Karpas-422 (cell line): ENCODE data around the gene HUS1B. TPM values are rescaled to one million over a fixed set of nuclear protein-coding genes. Genes with fewer than 3 reads are reported as not detected.

Source experiments
- DNase-seq: peaks from one replicate; pipeline ENCODE4 v3.0.0-alpha.2; 2015
- H2AFZ ChIP-seq: fragments of 200-600 bp; sonication (generic); 2 replicates; pipeline ENCODE4 v1.6.1; 2014; ENCODE audit warnings: antibody characterized with exemption, low read length, mixed read lengths
- H3K27ac ChIP-seq: fragments of 200-600 bp; sonication (generic); 2 replicates; pipeline ENCODE4 v1.5.1; 2014; ENCODE audit warnings: mild to moderate bottlenecking, low read length, moderate library complexity
- H3K27me3 ChIP-seq: fragments of 200-600 bp; sonication (generic); 2 replicates; pipeline ENCODE4 v1.6.1; 2014; ENCODE audit warnings: low read length, mixed read lengths
- H3K36me3 ChIP-seq: fragments of 200-600 bp; sonication (generic); 2 replicates; pipeline ENCODE4 v1.6.1; 2014; ENCODE audit warnings: low read length, mixed read lengths; ENCODE audit not compliant: insufficient read depth
- H3K4me1 ChIP-seq: fragments of 200-600 bp; sonication (generic); 2 replicates; pipeline ENCODE4 v1.6.1; 2014; ENCODE audit warnings: mild to moderate bottlenecking, low read length, mixed read lengths
- H3K4me2 ChIP-seq: fragments of 200-600 bp; sonication (generic); 2 replicates; pipeline ENCODE4 v1.6.1; 2014; ENCODE audit warnings: low read length, low read depth, mild to moderate bottlenecking; ENCODE audit not compliant: poor library complexity, severe bottlenecking
- H3K4me3 ChIP-seq: fragments of 200-600 bp; sonication (generic); 2 replicates; pipeline ENCODE4 v1.5.1; 2014; ENCODE audit warnings: mild to moderate bottlenecking, antibody characterized with exemption, low read length, mixed read lengths
- H3K79me2 ChIP-seq: fragments of 200-600 bp; sonication (generic); 2 replicates; pipeline ENCODE4 v1.6.1; 2014; ENCODE audit warnings: mild to moderate bottlenecking, low read length, mixed read lengths
- H3K9ac ChIP-seq: fragments of 200-600 bp; sonication (generic); 2 replicates; pipeline ENCODE4 v1.6.0; 2014; ENCODE audit warnings: low read length
- H3K9me2 ChIP-seq: fragments of 200-600 bp; sonication (generic), shearing (Covaris generic); replicated peaks from 2 replicates; pipeline ENCODE4 v1.6.0; 2014; ENCODE audit warnings: mild to moderate bottlenecking, low read length, moderate library complexity; ENCODE audit not compliant: insufficient read depth
- H3K9me3 ChIP-seq: fragments of 300-700, 200-600 bp; sonication (generic); 2 replicates; pipeline ENCODE4 v1.6.1; 2014; ENCODE audit warnings: low read length, mixed read lengths
- H4K20me1 ChIP-seq: fragments of 200-600 bp; sonication (generic); 2 replicates; pipeline ENCODE4 v1.6.1; 2014; ENCODE audit warnings: mild to moderate bottlenecking, antibody characterized with exemption, low read length, low read depth; ENCODE audit not compliant: insufficient read depth
- total RNA-seq: library from RNA; depleted of rRNA; stranded (reverse); fragments of >200 nt; shearing (Covaris generic); gene quantifications from 2 replicates; pipeline ENCODE4 v1.2.3, GENCODE V29; 2014; ENCODE audit warnings: low replicate concordance

Gene HUS1B
- total RNA-seq, 1 experiment from 2014 or later = 0.30 TPM

- Histone ChIP-seq H3K4me3 (no peak overlapping the region), H3K79me2 (peaks cover 54% of the 10 kb centered on the region), H3K9me3 (no peaks in the 10 kb centered on the region), H3K4me2 (no peak overlapping the region), H3K4me1 (no peaks in the 10 kb centered on the region), H3K9ac (no peak overlapping the region), H3K27me3 (no peaks in the 10 kb centered on the region), H3K27ac (no peak overlapping the region), H3K36me3 (no peaks in the 10 kb centered on the region), H4K20me1 (peaks cover 47% of the 10 kb centered on the region), H3K9me2 (no peaks in the 10 kb centered on the region), H2AFZ (no peak overlapping the region)
- peak; percentile 25 for DNase-seq
Measured at GRCh38 chr6:684831-685636, 28.1 kb upstream of the HUS1B start.

DNA sequence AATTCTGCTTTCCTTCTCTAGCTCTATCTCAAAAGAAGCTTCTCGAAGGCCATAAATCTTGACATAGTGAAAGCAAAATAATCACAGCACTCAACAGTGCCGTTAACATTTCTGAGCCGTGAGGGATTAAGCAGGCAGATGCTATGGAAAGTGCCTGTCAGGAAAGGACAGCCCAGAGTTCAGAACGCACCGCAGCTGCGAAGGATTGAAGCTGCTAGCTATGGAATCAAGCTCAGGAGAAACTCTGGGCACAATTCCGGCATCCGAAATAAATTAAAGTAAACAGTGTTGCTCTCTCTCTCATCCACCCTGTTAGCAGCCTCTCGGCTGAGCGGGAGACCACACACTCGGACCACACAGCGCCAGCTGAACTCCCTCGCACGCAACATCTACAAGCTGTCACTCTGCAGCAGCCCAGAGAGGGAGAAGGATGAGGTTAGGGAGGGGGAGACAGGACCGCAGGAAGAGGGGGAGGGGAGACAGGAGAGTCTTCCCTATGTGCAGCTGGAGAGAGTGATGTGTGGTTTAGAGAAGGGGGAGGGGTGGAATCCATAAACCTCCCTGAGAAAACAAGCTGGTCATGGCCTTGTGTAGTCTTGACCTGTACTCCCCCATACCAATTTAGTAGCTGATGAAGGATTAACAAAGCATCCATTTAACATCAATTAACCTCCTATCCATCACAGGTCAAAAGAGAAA, 27.0 kb upstream of the HUS1B start:
- Histone ChIP-seq H3K4me1 (no peaks in the 10 kb centered on the region), H3K27me3 (no peaks in the 10 kb centered on the region), H3K9me3 (no peaks in the 10 kb centered on the region), H3K4me2 (no peak overlapping the region), H3K9me2 (no peaks in the 10 kb centered on the region), H4K20me1 (peaks cover 41% of the 10 kb centered on the region), H3K36me3 (no peaks in the 10 kb centered on the region), H3K4me3 (no peak overlapping the region), H3K79me2 (peaks cover 49% of the 10 kb centered on the region), H2AFZ (no peak overlapping the region), H3K27ac (no peak overlapping the region), H3K9ac (no peak overlapping the region)
- peak; percentile 14 for DNase-seq

DNA sequence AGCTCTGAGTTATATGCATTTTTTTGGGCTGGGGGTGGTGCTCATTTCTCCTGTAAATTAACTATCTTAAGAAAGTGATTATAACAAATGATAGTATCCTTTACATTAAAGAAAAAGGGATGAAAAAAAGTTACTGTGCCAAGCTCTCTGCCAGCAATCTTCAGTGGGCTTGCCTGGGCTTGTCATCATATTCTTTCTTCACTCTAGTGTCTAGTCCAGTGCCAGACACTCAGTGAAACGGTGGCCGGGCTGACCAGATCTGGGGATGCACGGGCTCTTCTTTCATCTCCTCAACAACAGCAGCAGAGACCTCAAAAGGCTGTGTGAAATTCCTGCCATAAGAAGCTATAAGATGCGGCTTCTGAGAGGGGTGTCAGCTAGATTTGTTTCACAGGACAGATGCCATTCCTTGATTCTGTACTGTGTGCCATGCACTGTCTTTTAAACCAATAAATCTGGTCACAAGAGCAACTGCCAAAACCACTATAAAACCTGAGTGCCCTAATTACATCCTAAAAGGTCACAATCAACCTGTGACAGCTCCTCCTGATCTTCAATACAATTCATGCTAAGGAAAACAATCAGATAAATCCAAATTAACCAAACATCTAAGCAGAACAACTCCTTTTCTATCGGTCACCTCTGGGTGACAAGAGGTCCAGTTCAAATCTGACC, 23.9 kb upstream of the HUS1B start:
- peaks cover 53% of the 10 kb centered on the region for H3K79me2 ChIP-seq
- H4K20me1 ChIP-seq = peaks cover 35% of the 10 kb centered on the region
- no peaks in the 10 kb centered on the region for H3K27me3 ChIP-seq
- H3K27ac ChIP-seq = no peak overlapping the region
- H3K9me3 ChIP-seq = no peaks in the 10 kb centered on the region
- no peaks in the 10 kb centered on the region for H3K4me1 ChIP-seq
- no peak overlapping the region for H2AFZ ChIP-seq
- H3K4me3 ChIP-seq = no peak overlapping the region
- no peaks in the 10 kb centered on the region for H3K36me3 ChIP-seq
- H3K4me2 ChIP-seq = no peak overlapping the region
- peak; percentile 30 for DNase-seq
- no peak overlapping the region for H3K9ac ChIP-seq
- H3K9me2 ChIP-seq = no peaks in the 10 kb centered on the region

DNA sequence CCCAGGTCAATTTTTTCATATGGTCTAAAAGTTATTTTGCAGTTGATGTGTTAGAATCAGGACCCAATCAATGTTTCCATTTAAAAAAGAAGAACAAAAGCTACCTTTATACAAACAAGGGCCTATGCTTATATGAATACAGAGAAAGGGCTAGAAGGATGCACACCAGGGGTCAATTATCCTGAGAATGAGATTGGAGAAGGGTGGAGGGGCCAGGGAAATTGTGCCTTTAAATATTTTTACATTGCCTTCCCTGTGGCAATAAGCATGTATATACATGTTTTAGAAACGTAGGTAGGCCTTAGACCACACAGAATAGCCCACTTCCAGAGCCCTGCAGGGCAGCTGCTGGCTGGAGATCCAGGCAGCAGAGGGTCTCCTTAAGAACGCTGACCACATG, 23.4 kb upstream of the HUS1B start:
- no peak overlapping the region for H2AFZ ChIP-seq
- no peak overlapping the region for H3K9ac ChIP-seq
- peaks cover 30% of the 10 kb centered on the region; the same call in 1 of the 2 replicates for H4K20me1 ChIP-seq
- peaks cover 50% of the 10 kb centered on the region for H3K79me2 ChIP-seq
- H3K36me3 ChIP-seq = no peaks in the 10 kb centered on the region
- H3K27me3 ChIP-seq = no peaks in the 10 kb centered on the region
- no peak overlapping the region for H3K27ac ChIP-seq
- H3K4me3 ChIP-seq = no peak overlapping the region
- H3K4me2 ChIP-seq = no peak overlapping the region
- no peaks in the 10 kb centered on the region for H3K9me2 ChIP-seq
- H3K9me3 ChIP-seq = no peaks in the 10 kb centered on the region
- no peaks in the 10 kb centered on the region for H3K4me1 ChIP-seq
- DNase-seq = peak; percentile 37

DNA sequence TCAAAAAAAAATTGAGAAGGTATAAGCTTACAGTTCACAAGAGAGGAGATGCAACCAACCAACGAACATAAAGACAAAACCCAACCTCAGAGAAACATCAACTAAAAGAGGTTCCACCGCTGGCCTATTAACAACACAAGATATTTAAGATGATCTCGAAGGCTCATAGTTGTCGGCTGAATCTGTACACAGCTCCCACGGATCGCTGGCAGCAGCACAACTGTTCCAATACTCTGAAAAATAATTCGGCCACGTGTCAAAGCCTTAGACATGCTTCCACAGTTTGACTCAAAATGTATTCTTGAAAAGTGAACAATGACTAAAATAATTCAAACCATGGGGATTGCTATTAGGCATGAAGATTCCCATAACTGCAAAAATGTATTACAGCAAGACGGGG, 22.4 kb upstream of the HUS1B start:
- H3K4me3 ChIP-seq = no peak overlapping the region
- H2AFZ ChIP-seq = no peak overlapping the region
- no peaks in the 10 kb centered on the region for H3K27me3 ChIP-seq
- H3K36me3 ChIP-seq = no peaks in the 10 kb centered on the region
- H3K4me1 ChIP-seq = no peaks in the 10 kb centered on the region
- peaks cover 24% of the 10 kb centered on the region; the same call in 1 of the 2 replicates for H4K20me1 ChIP-seq
- peak; percentile 4 for DNase-seq
- H3K9me2 ChIP-seq = no peaks in the 10 kb centered on the region
- no peak overlapping the region for H3K27ac ChIP-seq
- peaks cover 46% of the 10 kb centered on the region for H3K79me2 ChIP-seq
- no peak overlapping the region for H3K9ac ChIP-seq
- no peaks in the 10 kb centered on the region for H3K9me3 ChIP-seq
- H3K4me2 ChIP-seq = no peak overlapping the region

DNA sequence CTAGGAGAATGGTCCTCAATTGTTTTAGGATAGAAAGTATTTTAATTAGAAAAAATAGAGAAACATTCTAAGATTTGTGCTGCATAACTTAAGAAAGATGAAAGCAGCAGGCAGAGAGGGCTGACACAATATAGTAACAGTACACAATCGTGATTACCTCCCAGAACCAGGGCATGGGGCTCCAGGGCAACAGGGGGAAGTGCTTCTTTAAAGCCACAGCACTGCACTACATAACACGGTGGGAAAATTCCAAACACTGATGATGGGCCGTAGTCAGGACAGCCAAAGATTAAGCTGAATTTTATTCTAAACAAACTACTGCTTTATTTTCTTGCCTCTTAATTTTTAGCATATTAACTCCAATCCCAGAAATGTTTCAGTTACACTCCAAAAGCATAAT, 21.6 kb upstream of the HUS1B start:
- Histone ChIP-seq H3K27ac (no peak overlapping the region), H3K9me2 (no peaks in the 10 kb centered on the region), H4K20me1 (peaks cover 21% of the 10 kb centered on the region; the same call in 1 of the 2 replicates), H3K79me2 (peaks cover 40% of the 10 kb centered on the region), H3K9me3 (no peaks in the 10 kb centered on the region), H3K9ac (no peak overlapping the region), H3K4me1 (no peaks in the 10 kb centered on the region), H3K4me3 (no peak overlapping the region), H2AFZ (no peak overlapping the region), H3K4me2 (no peak overlapping the region), H3K27me3 (no peaks in the 10 kb centered on the region), H3K36me3 (no peaks in the 10 kb centered on the region)
- no peak for DNase-seq

DNA sequence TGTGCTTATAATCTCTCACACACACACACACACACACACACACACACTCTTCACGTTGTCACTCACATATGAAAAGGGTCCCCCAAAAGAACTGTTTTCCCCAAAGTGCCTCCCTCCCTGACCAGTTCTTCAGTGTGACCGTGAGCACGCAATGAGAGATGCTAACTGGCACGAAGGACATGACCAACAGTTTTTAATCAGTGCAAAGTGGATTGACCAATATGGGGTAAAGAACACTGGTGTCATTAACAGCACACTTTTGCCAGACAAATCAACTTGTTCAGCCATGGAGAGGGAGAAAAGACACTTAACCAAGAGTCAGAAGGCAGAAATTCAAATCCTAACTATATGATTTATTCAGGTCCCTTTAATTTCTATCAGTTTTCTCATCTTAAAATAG, 21.0 kb upstream of the HUS1B start:
- peaks cover 15% of the 10 kb centered on the region; the same call in 1 of the 2 replicates for H4K20me1 ChIP-seq
- no peaks in the 10 kb centered on the region for H3K9me2 ChIP-seq
- no peaks in the 10 kb centered on the region for H3K27me3 ChIP-seq
- no peaks in the 10 kb centered on the region for H3K9me3 ChIP-seq
- H3K36me3 ChIP-seq = no peaks in the 10 kb centered on the region
- H3K27ac ChIP-seq = no peak overlapping the region
- H3K4me1 ChIP-seq = no peaks in the 10 kb centered on the region
- no peak overlapping the region for H3K9ac ChIP-seq
- no peak overlapping the region for H3K4me3 ChIP-seq
- H3K4me2 ChIP-seq = no peak overlapping the region
- H3K79me2 ChIP-seq = peaks cover 35% of the 10 kb centered on the region
- peak; percentile 22 for DNase-seq
- no peak overlapping the region for H2AFZ ChIP-seq

- Histone ChIP-seq H3K36me3 (no peaks in the 10 kb centered on the region), H3K4me3 (no peak overlapping the region), H3K27ac (no peak overlapping the region), H3K79me2 (peaks cover 21% of the 10 kb centered on the region), H3K27me3 (no peaks in the 10 kb centered on the region), H3K9ac (no peak overlapping the region), H3K4me2 (no peak overlapping the region), H3K9me2 (no peaks in the 10 kb centered on the region), H2AFZ (no peak overlapping the region), H3K9me3 (no peaks in the 10 kb centered on the region), H3K4me1 (no peaks in the 10 kb centered on the region), H4K20me1 (no peaks in the 10 kb centered on the region)
- no peak for DNase-seq
Measured at GRCh38 chr6:674956-675355, 18.1 kb upstream of the HUS1B start.
